OCI-LY7 (cell line): Measurements from ENCODE around the gene POU6F2. TPM values are rescaled to one million over a fixed set of nuclear protein-coding genes. Genes with fewer than 3 reads are reported as not detected.

Experiments
- BruUV-seq: library from RNA; stranded (reverse); fragments of 400-500 nt; replicated peaks from 2 replicates; lab custom pipeline; 2021; lab: Mats Ljungman, UMichigan
- CTCF ChIA-PET: fragments of 300-600 bp; sonication (Branson Sonifier 250); formaldehyde crosslinking; loops from one replicate; lab custom pipeline; 2022; ENCODE audit warnings: antibody characterized with exemption; ENCODE audit not compliant: unreplicated experiment; lab: Charles Lee
- POLR2A ChIA-PET: fragments of 300-600 bp; sonication (Branson Sonifier 250); formaldehyde crosslinking; loops from one replicate; lab custom pipeline; 2022; ENCODE audit warnings: antibody characterized with exemption; lab: Charles Lee
- DNase-seq: peaks from one replicate; pipeline ENCODE4 v3.0.0-alpha.2; 2015; ENCODE audit warnings: low spot score
- H2AFZ ChIP-seq: fragments of 200-600 bp; sonication (generic), shearing (Covaris generic); 2 replicates; pipeline ENCODE4 v1.6.1; 2014; ENCODE audit warnings: mild to moderate bottlenecking, antibody characterized with exemption, low read length, moderate library complexity
- H3K27ac ChIP-seq: fragments of 200-600 bp; sonication (generic); 2 replicates; pipeline ENCODE4 v1.5.1; 2014; ENCODE audit warnings: mixed run types, low read depth, mild to moderate bottlenecking, moderate library complexity, low read length, inconsistent platforms; ENCODE audit not compliant: poor library complexity, severe bottlenecking
- H3K36me3 ChIP-seq: fragments of 200-600 bp; sonication (generic); 2 replicates; pipeline ENCODE4 v1.6.1; 2014; ENCODE audit warnings: mild to moderate bottlenecking, antibody characterized with exemption, low read length, moderate library complexity, mixed read lengths; ENCODE audit not compliant: insufficient read depth
- H3K4me1 ChIP-seq: fragments of 200-600 bp; sonication (generic); 2 replicates; pipeline ENCODE4 v1.5.1; 2014; ENCODE audit warnings: mild to moderate bottlenecking, low read length; ENCODE audit not compliant: insufficient read depth, poor library complexity, severe bottlenecking
- H3K4me2 ChIP-seq: fragments of 200-600 bp; sonication (generic); 2 replicates; pipeline ENCODE4 v1.6.1; 2014; ENCODE audit warnings: mild to moderate bottlenecking, low read length
- H3K4me3 ChIP-seq: fragments of 200-600 bp; sonication (generic); 2 replicates; pipeline ENCODE4 v1.5.1; 2014; ENCODE audit warnings: mild to moderate bottlenecking, low read depth, low read length; ENCODE audit not compliant: poor library complexity, severe bottlenecking
- H3K79me2 ChIP-seq: fragments of 200-600 bp; sonication (generic); 2 replicates; pipeline ENCODE4 v1.6.1; 2016; ENCODE audit warnings: low read depth, mild to moderate bottlenecking, low read length, moderate library complexity, mixed read lengths; ENCODE audit not compliant: insufficient read depth
- H3K9me2 ChIP-seq: fragments of 200-600 bp; sonication (generic); 2 replicates; pipeline ENCODE4 v1.6.1; 2016; ENCODE audit warnings: mild to moderate bottlenecking, low read length, mixed read lengths; ENCODE audit not compliant: insufficient read depth
- H3K9me3 ChIP-seq: fragments of 200-600 bp; sonication (generic); 2 replicates; pipeline ENCODE4 v1.6.1; 2014; ENCODE audit warnings: mild to moderate bottlenecking, mixed run types, low read length, mixed read lengths
- H4K20me1 ChIP-seq: fragments of 200-600 bp; sonication (generic); 2 replicates; pipeline ENCODE4 v1.6.1; 2014; ENCODE audit warnings: mild to moderate bottlenecking, antibody characterized with exemption, low read length, moderate library complexity, mixed read lengths; ENCODE audit not compliant: insufficient read depth
- EZH2phosphoT487 ChIP-seq: fragments of 200-600 bp; sonication (generic); IDR thresholded peaks from 2 replicates; pipeline ENCODE4 v1.6.1; 2018; ENCODE audit warnings: low read depth, borderline replicate concordance, mild to moderate bottlenecking, mixed run types, antibody characterized with exemption, low read length, moderate library complexity, mixed read lengths
- intact Hi-C: fragments of 100-400 bp; cut with micrococcal nuclease; formaldehyde crosslinking; loops from one replicate; pipeline ENCODE4 v1.10.0; 2022; ENCODE audit not compliant: unreplicated experiment
- total RNA-seq, 2 experiments: library from RNA; depleted of rRNA in 1 of 2; stranded (reverse); fragments of >200 nt in 1 of 2; shearing (Covaris generic) in 1 of 2; gene quantifications; 2 replicates each; pipeline ENCODE4 v1.2.3, GENCODE V29; 2014 to 2022
- TF ChIP-seq, protein P1 (sequence below): fragments of 200-600 bp; sonication (generic); conservative IDR thresholded peaks from 2 replicates; pipeline ENCODE4 v1.5.1; 2014; ENCODE audit warnings: mild to moderate bottlenecking, antibody characterized with exemption, low read length, moderate library complexity, mixed read lengths

Gene POU6F2
- total RNA-seq, 2 experiments from 2014 or later = 0.40 TPM; not detected in 1

DNA sequence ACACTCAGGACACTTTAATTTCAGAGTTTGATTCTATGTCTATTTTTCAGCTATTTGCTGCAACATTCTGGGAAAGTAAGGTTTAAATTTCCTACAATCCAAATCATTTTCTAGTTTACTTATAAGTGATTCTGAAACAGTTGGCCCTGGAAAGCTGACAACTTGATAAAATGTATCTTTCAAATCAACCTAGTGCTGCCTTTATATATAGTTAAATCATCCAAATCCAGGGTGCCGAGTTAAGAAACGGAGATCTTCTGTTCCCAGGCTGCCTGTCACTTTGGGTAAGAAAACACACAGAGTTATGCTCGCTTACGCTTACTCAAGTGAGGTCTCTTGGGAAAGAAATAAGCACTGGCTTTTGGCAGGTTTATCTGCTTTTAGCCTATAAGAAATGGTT lies 175.0 kb downstream of the POU6F2 start:
- H3K36me3 ChIP-seq = no peaks in the 10 kb centered on the region
- no peak overlapping the region for H3K4me2 ChIP-seq
- no peak for DNase-seq
- H3K4me3 ChIP-seq = no peak overlapping the region
- H3K4me1 ChIP-seq = no peaks in the 10 kb centered on the region
- no peaks in the 10 kb centered on the region for H3K9me3 ChIP-seq
- ChIA-PET POLR2A (no interaction called here), CTCF (no interaction called here)
- intact Hi-C loops = no loop called here
- no peak overlapping the region for H3K27ac ChIP-seq
- H3K9me2 ChIP-seq = no peaks in the 10 kb centered on the region
- BruUV-seq = no TSS peak
- no peaks in the 10 kb centered on the region for H4K20me1 ChIP-seq
- TF ChIP-seq, protein P1, sequence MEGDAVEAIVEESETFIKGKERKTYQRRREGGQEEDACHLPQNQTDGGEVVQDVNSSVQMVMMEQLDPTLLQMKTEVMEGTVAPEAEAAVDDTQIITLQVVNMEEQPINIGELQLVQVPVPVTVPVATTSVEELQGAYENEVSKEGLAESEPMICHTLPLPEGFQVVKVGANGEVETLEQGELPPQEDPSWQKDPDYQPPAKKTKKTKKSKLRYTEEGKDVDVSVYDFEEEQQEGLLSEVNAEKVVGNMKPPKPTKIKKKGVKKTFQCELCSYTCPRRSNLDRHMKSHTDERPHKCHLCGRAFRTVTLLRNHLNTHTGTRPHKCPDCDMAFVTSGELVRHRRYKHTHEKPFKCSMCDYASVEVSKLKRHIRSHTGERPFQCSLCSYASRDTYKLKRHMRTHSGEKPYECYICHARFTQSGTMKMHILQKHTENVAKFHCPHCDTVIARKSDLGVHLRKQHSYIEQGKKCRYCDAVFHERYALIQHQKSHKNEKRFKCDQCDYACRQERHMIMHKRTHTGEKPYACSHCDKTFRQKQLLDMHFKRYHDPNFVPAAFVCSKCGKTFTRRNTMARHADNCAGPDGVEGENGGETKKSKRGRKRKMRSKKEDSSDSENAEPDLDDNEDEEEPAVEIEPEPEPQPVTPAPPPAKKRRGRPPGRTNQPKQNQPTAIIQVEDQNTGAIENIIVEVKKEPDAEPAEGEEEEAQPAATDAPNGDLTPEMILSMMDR = no peak
- no peak for TF ChIP-seq EZH2phosphoT487
- H3K79me2 ChIP-seq = no peaks in the 10 kb centered on the region
- no peak overlapping the region for H2AFZ ChIP-seq

DNA sequence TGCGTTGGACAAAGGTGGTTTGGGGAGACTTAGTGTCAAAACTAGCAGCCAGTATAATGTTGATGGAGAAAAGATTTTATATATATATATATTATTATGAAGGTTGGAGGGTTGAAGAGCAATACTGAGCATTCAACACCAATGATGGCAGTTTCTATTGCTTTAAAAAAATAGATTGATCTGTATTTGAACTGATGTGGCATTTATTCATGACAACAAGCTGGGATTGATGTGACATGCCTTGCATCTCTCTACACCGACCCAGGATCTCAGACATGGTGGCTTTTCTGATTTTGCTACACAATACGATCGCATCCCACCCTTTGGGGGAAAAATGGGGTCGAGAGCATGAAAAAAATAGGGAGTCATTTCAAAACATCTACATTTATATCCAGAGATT lies 175.4 kb downstream of the POU6F2 start:
- Histone ChIP-seq H3K9me2 (no peaks in the 10 kb centered on the region), H3K4me1 (no peaks in the 10 kb centered on the region), H3K4me3 (no peak overlapping the region), H2AFZ (no peak overlapping the region), H4K20me1 (no peaks in the 10 kb centered on the region), H3K4me2 (no peak overlapping the region), H3K79me2 (no peaks in the 10 kb centered on the region), H3K36me3 (no peaks in the 10 kb centered on the region), H3K27ac (no peak overlapping the region), H3K9me3 (no peaks in the 10 kb centered on the region)
- TF ChIP-seq EZH2phosphoT487 = no peak
- TF ChIP-seq, protein P1 = no peak
- BruUV-seq = no TSS peak
- CTCF ChIA-PET = no interaction called here
- POLR2A ChIA-PET = no interaction called here
- DNase-seq = no peak
- intact Hi-C loops = no loop called here

DNA sequence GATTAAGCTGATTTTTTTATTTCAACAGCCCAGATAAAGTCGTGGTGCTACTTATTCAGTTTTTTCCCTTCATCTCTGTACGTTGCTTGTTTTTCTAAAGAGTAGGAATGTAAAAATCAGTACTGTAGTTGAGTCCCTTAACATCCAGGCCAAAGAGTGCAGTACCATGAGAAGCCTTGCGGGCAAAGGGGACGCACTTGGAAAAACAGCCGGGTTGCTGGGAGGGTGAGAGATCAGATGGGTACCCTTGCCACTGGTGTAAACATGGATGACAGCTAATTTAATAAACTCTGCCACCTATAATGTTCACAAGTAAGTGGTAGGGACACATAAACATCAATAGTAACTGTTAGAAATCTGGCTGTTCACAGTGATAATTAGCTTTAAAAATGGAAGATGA lies 175.9 kb downstream of the POU6F2 start:
- POLR2A ChIA-PET = no interaction called here
- H3K9me3 ChIP-seq = no peaks in the 10 kb centered on the region
- no peak overlapping the region for H2AFZ ChIP-seq
- BruUV-seq = no TSS peak
- no peaks in the 10 kb centered on the region for H3K9me2 ChIP-seq
- TF ChIP-seq, protein P1 = no peak
- TF ChIP-seq EZH2phosphoT487 = no peak
- CTCF ChIA-PET = no interaction called here
- no peaks in the 10 kb centered on the region for H3K4me1 ChIP-seq
- no peaks in the 10 kb centered on the region for H4K20me1 ChIP-seq
- no peak overlapping the region for H3K27ac ChIP-seq
- H3K4me3 ChIP-seq = no peak overlapping the region
- no peaks in the 10 kb centered on the region for H3K79me2 ChIP-seq
- no peak overlapping the region for H3K4me2 ChIP-seq
- DNase-seq = no peak
- intact Hi-C loops = no loop called here
- no peaks in the 10 kb centered on the region for H3K36me3 ChIP-seq
